SH-SY5Y (cell line): ENCODE measurements around the gene RAPGEF2.

Source experiments
- GATA2 ChIP-seq: IDR thresholded peaks from 2 replicates; pipeline ENCODE4 v1.6.1; 2011; ENCODE audit warnings: mild to moderate bottlenecking, low read depth, low read length
- GATA3 ChIP-seq: IDR thresholded peaks from 2 replicates; pipeline ENCODE4 v1.6.1; 2011; ENCODE audit warnings: low read depth, mild to moderate bottlenecking, low read length, moderate library complexity

RAPGEF2 gene, protein sequence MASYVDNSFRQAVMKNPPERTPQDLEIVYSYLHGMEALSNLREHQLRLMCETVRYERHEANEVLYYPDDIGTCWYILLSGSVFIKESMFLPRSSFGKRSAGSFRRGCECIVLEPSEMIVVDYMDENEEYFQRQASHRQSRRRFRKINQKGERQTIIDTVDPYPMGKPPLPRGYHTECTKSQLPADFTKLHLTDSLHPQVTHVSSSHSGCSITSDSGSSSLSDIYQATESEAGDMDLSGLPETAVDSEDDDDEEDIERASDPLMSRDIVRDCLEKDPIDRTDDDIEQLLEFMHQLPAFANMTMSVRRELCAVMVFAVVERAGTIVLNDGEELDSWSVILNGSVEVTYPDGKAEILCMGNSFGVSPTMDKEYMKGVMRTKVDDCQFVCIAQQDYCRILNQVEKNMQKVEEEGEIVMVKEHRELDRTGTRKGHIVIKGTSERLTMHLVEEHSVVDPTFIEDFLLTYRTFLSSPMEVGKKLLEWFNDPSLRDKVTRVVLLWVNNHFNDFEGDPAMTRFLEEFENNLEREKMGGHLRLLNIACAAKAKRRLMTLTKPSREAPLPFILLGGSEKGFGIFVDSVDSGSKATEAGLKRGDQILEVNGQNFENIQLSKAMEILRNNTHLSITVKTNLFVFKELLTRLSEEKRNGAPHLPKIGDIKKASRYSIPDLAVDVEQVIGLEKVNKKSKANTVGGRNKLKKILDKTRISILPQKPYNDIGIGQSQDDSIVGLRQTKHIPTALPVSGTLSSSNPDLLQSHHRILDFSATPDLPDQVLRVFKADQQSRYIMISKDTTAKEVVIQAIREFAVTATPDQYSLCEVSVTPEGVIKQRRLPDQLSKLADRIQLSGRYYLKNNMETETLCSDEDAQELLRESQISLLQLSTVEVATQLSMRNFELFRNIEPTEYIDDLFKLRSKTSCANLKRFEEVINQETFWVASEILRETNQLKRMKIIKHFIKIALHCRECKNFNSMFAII (N-terminal part only)

DNA sequence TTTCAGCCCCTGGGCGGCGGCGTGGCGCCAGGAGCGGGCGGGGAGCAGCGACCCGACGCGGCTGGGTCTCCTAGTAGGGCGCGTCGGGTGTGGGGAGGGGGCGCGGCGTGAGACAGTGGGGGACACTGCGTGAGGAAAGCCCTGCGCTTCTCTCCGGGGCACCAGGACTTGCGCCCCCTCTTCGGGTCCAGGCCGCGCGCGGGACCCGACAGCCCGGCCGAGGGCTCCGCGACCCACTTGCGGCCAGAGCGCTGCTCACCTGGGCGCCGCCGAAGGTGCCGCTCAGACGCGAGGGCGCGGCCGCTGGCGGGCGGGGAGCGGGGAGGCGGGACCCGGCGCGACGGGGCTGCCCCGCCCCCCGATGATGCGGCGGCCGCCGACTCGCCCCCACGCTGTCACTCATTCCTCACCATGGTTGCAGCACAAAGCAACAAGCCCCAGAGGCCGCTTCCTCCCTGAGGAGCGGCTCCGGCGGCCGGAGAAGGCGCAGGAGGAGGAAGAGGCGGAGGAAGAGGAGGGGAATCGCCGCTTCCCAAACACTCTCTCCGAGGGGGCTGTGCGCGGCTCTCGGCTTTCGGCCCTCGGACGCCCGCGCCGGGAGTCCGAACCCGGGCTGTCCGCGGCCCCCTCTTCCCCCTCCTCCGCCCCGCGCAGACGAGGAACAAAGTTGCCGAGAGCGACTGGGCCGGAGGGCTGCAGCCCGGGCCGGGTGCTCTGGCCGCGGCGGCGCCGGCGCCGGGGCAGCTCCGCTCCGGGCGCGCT lies at the start of gene RAPGEF2:
Gene RAPGEF2, plus strand, starts transcription at position 458 of the 762 bp plus-strand sequence. CDS start 1,084 bp downstream, outside the sequence.
- no peak for TF ChIP-seq GATA2

DNA sequence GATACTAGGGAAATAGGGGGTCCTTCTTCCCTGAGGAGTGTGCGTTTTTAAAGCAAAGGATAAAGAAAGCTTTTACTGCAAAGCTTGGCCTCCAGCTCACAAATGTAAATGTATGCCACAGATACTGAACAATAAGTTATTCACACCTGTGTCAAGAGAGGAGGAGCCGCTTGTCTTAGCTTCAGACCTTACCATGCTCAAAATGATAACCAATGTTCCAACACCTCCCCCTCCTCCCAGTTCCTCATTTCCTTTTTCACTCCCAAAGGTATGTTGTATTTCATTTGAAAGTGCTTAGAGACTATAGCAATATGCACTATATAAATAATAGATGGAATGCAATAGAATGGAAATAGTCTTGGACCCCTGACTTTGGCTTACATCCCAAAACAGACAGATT lies 47.0 kb upstream of the RAPGEF2 start:
- TF ChIP-seq GATA2 (no peak), GATA3 (no peak)

DNA sequence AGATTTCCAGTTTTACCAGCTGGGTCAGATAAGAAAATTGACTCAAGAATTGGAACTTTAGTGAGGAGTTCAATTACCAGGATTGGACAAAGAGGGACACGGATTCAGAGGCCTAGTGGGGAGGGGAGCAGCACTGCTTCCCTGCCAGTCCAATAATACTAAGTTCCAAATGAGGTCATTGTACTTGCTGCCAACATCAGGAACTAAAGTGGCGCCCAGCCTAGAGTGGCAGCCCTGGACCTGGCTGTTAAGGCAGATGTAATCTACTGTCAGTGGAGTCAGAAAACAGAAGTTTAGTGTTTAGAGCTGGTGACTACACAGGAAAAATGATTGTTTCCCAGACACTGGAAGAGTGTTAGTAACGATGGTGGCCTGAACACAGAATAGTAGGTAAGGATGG lies 42.7 kb upstream of the RAPGEF2 start:
- TF ChIP-seq GATA3 (no peak), GATA2 (no peak)

DNA sequence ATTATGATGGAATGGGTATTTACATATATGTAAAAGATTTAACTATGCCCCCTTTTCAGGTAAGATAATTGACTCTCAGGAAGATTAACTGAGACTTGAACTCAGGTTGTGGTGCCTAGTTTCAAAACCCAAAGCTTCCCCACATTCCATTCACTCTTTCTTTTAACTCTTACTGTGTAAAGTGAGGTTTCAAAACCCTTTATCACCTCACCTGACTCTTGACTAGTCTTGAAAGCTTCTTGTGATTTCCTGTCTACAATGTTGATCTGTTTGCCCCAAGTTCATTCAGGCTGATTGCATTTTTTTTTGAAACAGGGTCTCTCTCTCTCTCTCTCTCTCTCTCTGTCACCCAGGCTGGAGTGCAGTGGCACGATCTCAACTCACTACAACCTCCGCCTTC lies 40.5 kb upstream of the RAPGEF2 start:
- TF ChIP-seq GATA2: no peak
- TF ChIP-seq GATA3: no peak

DNA sequence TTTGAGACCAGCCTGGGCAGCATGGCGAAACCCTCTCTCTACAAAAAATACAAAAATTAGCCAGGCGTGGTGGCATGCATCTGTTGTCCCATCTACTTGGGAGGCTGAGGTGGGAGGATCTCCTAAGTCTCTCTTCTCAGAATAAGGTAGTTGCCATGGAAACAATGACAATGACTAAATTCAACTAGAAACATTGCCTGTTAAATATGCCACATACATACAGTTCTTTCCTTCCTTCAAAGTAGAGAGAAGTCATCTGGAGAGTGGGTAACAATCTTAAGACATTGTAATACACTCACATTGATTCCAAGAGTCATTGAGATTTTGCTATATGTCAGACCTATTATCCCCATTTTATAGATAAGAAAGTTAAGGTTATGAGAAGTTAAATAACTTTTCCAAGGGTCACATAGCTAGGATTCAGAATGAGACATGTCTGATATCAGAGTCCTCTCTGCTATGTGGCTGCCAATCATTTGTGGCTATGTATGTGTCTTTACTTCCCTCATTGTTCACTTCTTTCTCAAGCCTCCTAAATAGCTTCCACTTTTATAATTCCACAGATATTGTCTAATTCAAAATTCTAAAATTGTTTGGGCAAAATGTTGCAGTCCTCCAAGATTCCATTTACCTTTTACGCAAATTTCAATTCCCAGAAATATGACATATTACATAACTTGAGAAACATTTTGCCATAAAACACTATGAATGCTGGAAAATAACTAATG lies 37.2 kb upstream of the RAPGEF2 start:
- TF ChIP-seq GATA2: no peak
- no peak for TF ChIP-seq GATA3

DNA sequence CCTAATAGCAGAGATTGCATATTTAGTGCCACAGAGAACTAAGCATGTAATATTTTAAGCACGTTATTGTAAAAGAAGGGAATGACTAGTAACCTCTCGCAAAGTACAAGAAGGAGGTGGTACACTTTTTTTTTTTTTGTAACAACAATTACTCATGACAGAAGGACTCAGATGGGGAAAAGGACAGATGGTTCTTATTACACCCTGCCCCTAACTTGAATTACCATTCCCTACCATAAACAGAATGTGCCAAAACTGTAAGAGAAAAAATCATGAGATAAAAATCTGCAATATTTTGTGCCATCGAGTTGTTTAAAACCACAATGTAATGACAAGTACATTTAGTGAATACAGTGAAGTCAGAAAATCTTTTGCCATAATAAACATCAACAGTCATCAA lies 33.0 kb upstream of the RAPGEF2 start:
- TF ChIP-seq GATA2 (no peak), GATA3 (no peak)

DNA sequence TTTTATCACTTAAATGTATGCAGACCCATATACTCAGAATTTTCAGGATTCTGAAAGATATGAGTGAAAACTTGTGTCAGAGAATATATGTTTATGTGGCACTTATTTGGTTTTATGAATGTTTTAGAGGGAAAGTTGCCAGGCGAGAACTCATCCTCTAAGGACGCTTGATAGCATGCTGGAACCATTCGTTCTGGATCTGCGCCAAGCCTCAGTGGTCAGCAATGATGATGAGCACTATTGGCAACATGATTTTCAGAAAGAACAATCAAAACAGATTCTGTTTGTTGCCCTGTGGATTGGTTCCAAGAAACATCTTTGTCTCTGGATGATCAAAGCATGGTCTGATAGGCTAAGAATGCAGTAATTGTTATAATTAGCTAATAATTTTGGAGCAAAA lies 32.1 kb upstream of the RAPGEF2 start:
- TF ChIP-seq GATA3 (no peak), GATA2 (no peak)

DNA sequence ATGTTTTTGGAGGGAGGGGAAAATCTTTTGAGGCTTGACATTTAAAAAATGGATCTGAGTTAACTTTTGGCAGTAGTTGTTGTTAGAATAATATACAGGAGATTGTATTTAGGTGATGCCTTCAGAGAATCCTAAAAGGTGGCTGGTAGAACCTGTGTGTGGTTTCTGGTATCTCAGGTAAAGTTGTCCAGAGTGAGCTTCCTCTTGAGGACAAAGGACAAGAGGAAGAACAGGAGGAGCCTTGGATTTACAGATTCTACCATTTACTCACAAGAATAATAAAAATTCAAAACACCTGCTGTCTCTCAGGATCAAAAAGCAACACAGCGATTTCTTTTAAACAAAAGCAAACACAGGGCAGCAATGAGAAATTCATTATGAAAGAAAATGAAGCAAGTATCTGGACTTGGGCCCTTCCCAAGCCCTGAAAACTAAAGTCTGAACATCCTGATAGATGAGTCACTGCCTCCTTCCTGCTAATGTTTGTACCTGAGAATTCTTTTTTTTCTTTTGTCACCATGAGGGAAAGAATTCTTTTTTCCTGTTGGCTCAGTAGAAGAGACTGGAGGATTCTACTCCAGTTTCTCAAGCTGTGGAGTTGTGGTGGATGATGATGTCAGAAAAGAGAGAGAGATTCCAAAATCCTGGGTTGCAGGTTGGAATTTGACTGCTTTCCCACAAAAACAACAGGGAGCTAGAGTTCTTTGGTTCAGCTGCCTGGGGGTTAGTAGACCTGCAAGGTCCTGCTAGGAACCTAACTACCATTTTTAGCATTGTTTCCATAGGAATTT lies 31.5 kb upstream of the RAPGEF2 start:
- TF ChIP-seq GATA3 (no peak), GATA2 (no peak)

DNA sequence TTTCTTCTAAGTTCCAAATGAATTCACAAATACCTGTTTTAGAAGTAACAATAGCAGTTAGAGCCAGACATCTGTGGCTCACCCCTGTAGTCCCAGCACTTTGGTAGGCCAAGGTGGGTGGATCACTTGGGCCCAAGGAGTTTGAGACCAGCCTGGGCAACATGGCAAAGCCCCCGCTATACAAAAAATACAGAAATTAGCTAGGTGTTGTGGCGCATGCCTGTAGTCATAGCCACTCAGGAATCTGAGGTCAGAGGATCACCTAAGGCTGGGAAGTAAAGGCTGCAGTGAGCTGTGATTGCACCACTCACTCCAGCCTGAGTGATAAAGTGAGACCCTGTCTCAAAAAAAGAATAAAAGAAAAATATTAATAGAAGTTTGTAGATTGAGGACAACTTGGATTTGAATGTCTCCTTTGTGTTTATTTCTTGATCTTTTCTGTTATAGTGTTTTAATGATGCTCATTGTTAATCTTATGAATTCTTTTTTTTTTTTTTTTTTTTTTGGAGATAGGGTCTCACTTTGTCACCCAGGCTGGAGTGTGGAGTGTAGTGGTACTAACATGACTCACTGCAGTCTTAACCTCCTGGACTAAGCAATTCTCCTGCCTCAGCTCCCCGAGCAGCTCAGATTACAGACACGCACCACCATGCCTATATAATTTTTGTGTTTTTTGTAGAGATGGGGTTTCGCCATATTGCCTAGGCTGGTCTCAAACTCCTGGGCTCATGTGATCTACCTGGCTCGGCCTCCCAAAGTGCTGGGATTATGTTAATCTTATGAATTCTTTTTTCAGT lies 30.7 kb upstream of the RAPGEF2 start:
- TF ChIP-seq GATA2 (no peak), GATA3 (no peak)

DNA sequence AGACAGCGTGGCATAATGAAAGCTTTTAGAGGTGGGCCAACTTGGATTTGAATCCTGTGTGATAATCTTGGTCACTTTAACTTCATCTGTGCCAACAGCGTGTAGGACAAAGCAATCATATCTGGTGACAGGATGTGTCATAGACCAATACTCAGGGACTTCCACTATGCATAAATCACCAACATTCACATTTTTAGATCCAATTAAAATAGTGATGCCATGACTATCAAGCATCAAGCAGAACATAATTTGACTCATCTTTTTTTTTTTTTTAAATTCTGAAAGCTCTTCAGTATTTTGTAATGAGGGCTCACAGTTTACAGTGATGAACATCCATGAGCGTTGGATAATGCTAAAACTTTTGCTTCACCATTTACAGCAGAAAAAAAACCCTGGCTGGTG lies 27.3 kb upstream of the RAPGEF2 start:
- TF ChIP-seq GATA2: no peak
- no peak for TF ChIP-seq GATA3

DNA sequence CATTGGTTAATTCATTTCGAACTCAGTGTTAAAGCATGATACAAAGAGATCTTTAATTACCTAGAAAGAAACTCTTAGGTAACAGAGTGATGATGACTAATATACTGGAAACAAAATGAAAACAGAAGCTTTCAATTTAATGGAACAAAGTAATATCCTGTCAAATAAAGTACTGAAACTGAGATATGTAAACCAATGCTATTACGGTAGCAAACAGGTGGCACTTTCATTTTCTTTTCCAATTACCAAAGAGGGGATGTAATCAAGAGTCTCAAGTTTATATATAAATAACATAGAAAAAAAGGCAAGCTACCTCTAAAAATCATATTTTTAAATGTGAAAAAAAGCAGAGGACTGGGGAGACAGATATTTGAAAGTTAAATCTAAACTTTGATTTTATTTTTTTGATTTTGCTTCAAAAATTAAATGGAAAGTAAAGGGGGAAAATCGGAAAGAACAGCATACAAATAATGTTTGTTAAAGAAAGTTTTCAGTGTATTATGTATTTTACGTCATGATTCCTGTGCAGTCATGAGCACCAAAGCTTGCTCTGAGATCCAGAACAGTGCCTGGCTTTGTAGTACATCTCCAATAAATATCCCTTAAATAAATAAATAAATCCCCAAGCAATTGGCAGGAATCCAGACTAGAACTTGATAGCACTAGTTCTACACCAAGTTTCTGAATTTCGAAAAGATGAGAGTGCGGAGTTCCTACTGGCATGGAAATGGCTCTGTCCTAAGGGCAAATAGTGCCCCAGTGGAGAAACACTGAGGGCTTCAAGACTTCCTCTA lies 25.0 kb upstream of the RAPGEF2 start:
- TF ChIP-seq GATA2: no peak
- no peak for TF ChIP-seq GATA3
